ENCODE results near the gene DAB2IP. TPM values are rescaled to one million over a fixed set of nuclear protein-coding genes. Genes with fewer than 3 reads are reported as not detected.

DAB2IP gene
- total and polyA plus RNA-seq, 2 experiments from 2014 or later, result 8.9 to 42.8 TPM

GRCh38 chr9:121811140-121811539, 159.7 kb downstream of the DAB2IP start:
- Mint-ChIP-seq H3K4me1 (peaks cover 30% of the 10 kb centered on the region), H3K27ac (no peak overlapping the region), H3K4me3 (no peak overlapping the region), H3K9me3 (no peaks in the 10 kb centered on the region), H3K27me3 (ENCODE audit: insufficient read depth, low read depth, poor library complexity) (peaks cover 10% of the 10 kb centered on the region), H3K36me3 (ENCODE audit: low read depth) (no peaks in the 10 kb centered on the region)
- H3K4me2 ChIP-seq, result no peak overlapping the region
- no peaks in the 10 kb centered on the region for H3K9me2 ChIP-seq (ENCODE audit: insufficient read depth)
- H3K27ac ChIP-seq (ENCODE audit: low read depth), result no peak overlapping the region
- H3K4me3 ChIP-seq, result no peak overlapping the region
- peaks cover 4% of the 10 kb centered on the region; the same call in 1 of the 2 replicates for H3K4me1 ChIP-seq (ENCODE audit: insufficient read depth)
- H2AFZ ChIP-seq, result no peak overlapping the region
- no peak for ATAC-seq
- H3K36me3 ChIP-seq (ENCODE audit: insufficient read depth), result no peaks in the 10 kb centered on the region
- H3K27me3 ChIP-seq (ENCODE audit: insufficient read depth), result no peaks in the 10 kb centered on the region
- H4K20me1 ChIP-seq (replicated peaks; ENCODE audit: insufficient read depth), result no peaks in the 10 kb centered on the region
- no peaks in the 10 kb centered on the region for H3F3A ChIP-seq (replicated peaks; ENCODE audit: low read depth)
- H3K79me2 ChIP-seq (replicated peaks; ENCODE audit: insufficient read depth), result no peaks in the 10 kb centered on the region
- no peak for DNase-seq (ENCODE audit: low spot score)
- TF ChIP-seq CREB1 (CRISPR knock-in tag; IDR thresholded peaks at IDR 0.05; ENCODE audit: low read depth), result no peak
- no peak for TF ChIP-seq ZNF331 (CRISPR knock-in tag; IDR thresholded peaks at IDR 0.05; ENCODE audit: low read depth)
- TF ChIP-seq JUNB (IDR thresholded peaks at IDR 0.05; ENCODE audit: unreplicated experiment), result no peak
- no peak for TF ChIP-seq CTCF (conservative IDR thresholded peaks at IDR 0.05; ENCODE audit: low read depth in 2 of 2)
- TF ChIP-seq EZH2phosphoT487 (IDR thresholded peaks at IDR 0.05; ENCODE audit: unreplicated experiment), result no peak
- no peak for TF ChIP-seq ZNF462 (CRISPR knock-in tag; IDR thresholded peaks at IDR 0.05)

Measured in GM23338 (cell line).